DMS153 treated with DMSO at 0.1 percent for 48 hours (cell line): ENCODE results near the gene OR1K1.

Experiments used
- DNase-seq: peaks from one replicate; lab custom pipeline; 2025; ENCODE audit not compliant: unreplicated experiment; lab: John Stamatoyannopoulos, UW

Gene OR1K1

GRCh38 chr9:122800066-122801060 is at the start of gene OR1K1:
Gene OR1K1 (plus strand): TSS chr9:122800123. CDS start chr9:122800123, 0 bp downstream.
- no peak for DNase-seq

- no peak for DNase-seq
Measured at GRCh38 chr9:122754825-122755224, 45.1 kb upstream of the OR1K1 start.

- DNase-seq: no peak
Measured at GRCh38 chr9:122767817-122768216, 32.1 kb upstream of the OR1K1 start.

- no peak for DNase-seq
Measured at GRCh38 chr9:122777052-122777451, 22.9 kb upstream of the OR1K1 start.

- no peak for DNase-seq
Measured at GRCh38 chr9:122777935-122778627, 21.8 kb upstream of the OR1K1 start.

GRCh38 chr9:122779181-122779580 is 20.7 kb upstream of the OR1K1 start:
- DNase-seq: no peak

- no peak for DNase-seq
Measured at GRCh38 chr9:122780026-122780425, 19.9 kb upstream of the OR1K1 start.

- no peak for DNase-seq
Measured at GRCh38 chr9:122781671-122782070, 18.3 kb upstream of the OR1K1 start.

GRCh38 chr9:122785269-122785668 is 14.7 kb upstream of the OR1K1 start:
- no peak for DNase-seq

- no peak for DNase-seq
Measured at GRCh38 chr9:122786338-122786737, 13.6 kb upstream of the OR1K1 start.

- no peak for DNase-seq
Measured at GRCh38 chr9:122788831-122789230, 11.1 kb upstream of the OR1K1 start, which contains the start of gene OR5C1. Gene OR5C1 (plus strand): TSS chr9:122788933. CDS start chr9:122788933, 0 bp downstream.

GRCh38 chr9:122789256-122790046 is 10.5 kb upstream of the OR1K1 start:
- DNase-seq: no peak

- DNase-seq: no peak
Measured at GRCh38 chr9:122791872-122792669, 7.9 kb upstream of the OR1K1 start.

GRCh38 chr9:122797316-122798063 is 2.4 kb upstream of the OR1K1 start:
- DNase-seq: no peak

GRCh38 chr9:122806661-122807060 is 6.7 kb downstream of the OR1K1 start:
- DNase-seq: no peak

GRCh38 chr9:122807271-122807900 is 7.5 kb downstream of the OR1K1 start:
- no peak for DNase-seq

- DNase-seq: no peak
Measured at GRCh38 chr9:122808141-122808540, 8.2 kb downstream of the OR1K1 start.

GRCh38 chr9:122809261-122809660 is 9.3 kb downstream of the OR1K1 start:
- DNase-seq: peak; percentile 89

- DNase-seq: peak; percentile 79
Measured at GRCh38 chr9:122810306-122810946, 10.5 kb downstream of the OR1K1 start.
